HepG2 (cell line): ENCODE measurements around the gene POFUT1. TPM values are rescaled to one million over a fixed set of nuclear protein-coding genes. Genes with fewer than 3 reads are reported as not detected.

Experiments used
- ARNTL ChIP-seq: sonication (generic); formaldehyde crosslinking; IDR thresholded peaks from 2 replicates; pipeline ENCODE4 v1.4.0; 2020; ENCODE audit warnings: mild to moderate bottlenecking, missing genetic modification reagents
- BATF2 ChIP-seq: sonication (generic); formaldehyde crosslinking; IDR thresholded peaks from 2 replicates; pipeline ENCODE4 v1.8.0; 2022; ENCODE audit warnings: mild to moderate bottlenecking, missing genetic modification reagents, moderate library complexity
- DZIP1 ChIP-seq: sonication (generic); formaldehyde crosslinking; IDR thresholded peaks from 2 replicates; pipeline ENCODE4 v1.5.0; 2020; ENCODE audit warnings: mild to moderate bottlenecking, missing genetic modification reagents
- EEA1 ChIP-seq: sonication (generic); formaldehyde crosslinking; IDR thresholded peaks from 2 replicates; pipeline ENCODE4 v1.5.1; 2020; ENCODE audit warnings: mild to moderate bottlenecking, missing genetic modification reagents, borderline replicate concordance
- ELF4 ChIP-seq: sonication (generic); formaldehyde crosslinking; IDR thresholded peaks from 2 replicates; pipeline ENCODE4 v1.5.0; 2020; ENCODE audit warnings: missing genetic modification reagents, mild to moderate bottlenecking, moderate library complexity, borderline replicate concordance
- FOXO1 ChIP-seq: sonication (generic); formaldehyde crosslinking; IDR thresholded peaks from 2 replicates; pipeline ENCODE4 v1.4.0; 2020; ENCODE audit warnings: missing genetic modification reagents
- REL ChIP-seq: sonication (generic); formaldehyde crosslinking; conservative IDR thresholded peaks from 2 replicates; pipeline ENCODE4 v1.8.0; 2022; ENCODE audit warnings: mild to moderate bottlenecking, missing genetic modification reagents, moderate library complexity
- SOX6 ChIP-seq, 2 experiments: fragments of 450-650 bp in 1 of 2; sonication (generic) in 1 of 2; formaldehyde crosslinking in 1 of 2; IDR thresholded peaks; 2 replicates each; pipeline versions ENCODE4 v1.4.0 to v1.6.1; 2017 to 2020; ENCODE audit warnings: antibody characterized with exemption in 1 of 2, mild to moderate bottlenecking in 1 of 2, missing genetic modification reagents in 1 of 2
- ZFP1 ChIP-seq: IDR thresholded peaks from 2 replicates; pipeline ENCODE4 v1.6.1; 2016
- ZGPAT ChIP-seq: IDR thresholded peaks from 2 replicates; pipeline ENCODE4 v1.6.1; 2016; ENCODE audit warnings: mild to moderate bottlenecking
- ZHX1 ChIP-seq: sonication (generic); formaldehyde crosslinking; IDR thresholded peaks from 2 replicates; pipeline ENCODE4 v1.8.1; 2022; ENCODE audit warnings: low read depth, mild to moderate bottlenecking, missing genetic modification reagents
- ZNF232 ChIP-seq: sonication (generic); formaldehyde crosslinking; IDR thresholded peaks from 2 replicates; pipeline ENCODE4 v1.4.0; 2020; ENCODE audit warnings: missing genetic modification reagents, borderline replicate concordance
- ZNF605 ChIP-seq: sonication (generic); formaldehyde crosslinking; IDR thresholded peaks from 2 replicates; pipeline ENCODE4 v1.8.0; 2022; ENCODE audit warnings: mild to moderate bottlenecking, missing genetic modification reagents
- ZNF770 ChIP-seq: sonication (generic); formaldehyde crosslinking; IDR thresholded peaks from 2 replicates; pipeline ENCODE4 v1.5.0; 2020; ENCODE audit warnings: mild to moderate bottlenecking, missing genetic modification reagents
- ZNF781 ChIP-seq: sonication (generic); formaldehyde crosslinking; IDR thresholded peaks from 2 replicates; pipeline ENCODE4 v1.5.1; 2020; ENCODE audit warnings: borderline replicate concordance, mild to moderate bottlenecking, missing genetic modification reagents; ENCODE audit errors: not compliant biosample characterization
- ZXDC ChIP-seq: sonication (generic); formaldehyde crosslinking; IDR thresholded peaks from 2 replicates; pipeline ENCODE4 v1.5.0; 2020; ENCODE audit warnings: mild to moderate bottlenecking, missing genetic modification reagents
- polyA plus RNA-seq, 8 experiments: library from polyadenylated mRNA; depleted of rRNA in 3 of 8; stranded (reverse) in 7 of 8; unstranded in 1 of 8; fragments of >200 nt; fragmentation: Illumina TruSeq in 4 of 8; extraction: Trizol in 4 of 8; gene quantifications; 2 replicates each; pipeline versions ENCODE4 v1.2.1 to v1.2.3, GENCODE V29; 2011 to 2016; ENCODE audit warnings: low read depth in 4 of 8, missing spikeins in 1 of 8, mixed read lengths in 1 of 8; ENCODE audit not compliant: insufficient read depth in 1 of 8
- total RNA-seq, 5 experiments: library from RNA; depleted of rRNA; stranded (reverse); fragments of >200 nt; fragmentation: Illumina TruSeq; extraction: Trizol; gene quantifications; 2 replicates each; pipeline ENCODE4 v1.2.3, GENCODE V29; 2016; ENCODE audit warnings: low read depth in 1 of 5

Gene POFUT1
- total and polyA plus RNA-seq, 2 of the 13 experiments (the other 11 are each of a cell fraction or from before 2014, with no cell fraction given): 35.5 to 58.3 TPM

- TF ChIP-seq ZHX1 (CRISPR knock-in tag): no peak
- 0 out of 2 replicates have a peak, but pooled peaks have one; percentile 1 for TF ChIP-seq ZGPAT (CRISPR knock-in tag)
- no peak for TF ChIP-seq ZFP1
- TF ChIP-seq ZNF781 (CRISPR knock-in tag): no peak
- peak; percentile 60; the same call in 1 of the 2 replicates for TF ChIP-seq ZNF605 (CRISPR knock-in tag)
- TF ChIP-seq ZNF232: no peak
- TF ChIP-seq ELF4: peak; percentile 52; the same call in 1 of the 2 replicates
- TF ChIP-seq ZXDC (CRISPR knock-in tag): no peak
- TF ChIP-seq ZNF770 (CRISPR knock-in tag): peak; percentile 40; the same call in 1 of the 2 replicates
- no peak for TF ChIP-seq BATF2 (CRISPR knock-in tag)
- TF ChIP-seq ARNTL (CRISPR knock-in tag): no peak
- TF ChIP-seq DZIP1: no peak
- TF ChIP-seq SOX6 (IDR thresholded peaks at IDR 0.05): no peak
- TF ChIP-seq SOX6 (CRISPR knock-in tag; IDR thresholded peaks at IDR 0.05): no peak
- TF ChIP-seq FOXO1 (CRISPR knock-in tag): no peak
- TF ChIP-seq REL (CRISPR knock-in tag): no peak
- TF ChIP-seq EEA1 (CRISPR knock-in tag): no peak
Measured at GRCh38 chr20:32236048-32236533, 28.4 kb downstream of the POFUT1 start (continued).
